ENCODE results near the gene SOS1.
A peak's percentile ranks its signal among the peaks of the same experiment; 100 is the strongest.

DNA sequence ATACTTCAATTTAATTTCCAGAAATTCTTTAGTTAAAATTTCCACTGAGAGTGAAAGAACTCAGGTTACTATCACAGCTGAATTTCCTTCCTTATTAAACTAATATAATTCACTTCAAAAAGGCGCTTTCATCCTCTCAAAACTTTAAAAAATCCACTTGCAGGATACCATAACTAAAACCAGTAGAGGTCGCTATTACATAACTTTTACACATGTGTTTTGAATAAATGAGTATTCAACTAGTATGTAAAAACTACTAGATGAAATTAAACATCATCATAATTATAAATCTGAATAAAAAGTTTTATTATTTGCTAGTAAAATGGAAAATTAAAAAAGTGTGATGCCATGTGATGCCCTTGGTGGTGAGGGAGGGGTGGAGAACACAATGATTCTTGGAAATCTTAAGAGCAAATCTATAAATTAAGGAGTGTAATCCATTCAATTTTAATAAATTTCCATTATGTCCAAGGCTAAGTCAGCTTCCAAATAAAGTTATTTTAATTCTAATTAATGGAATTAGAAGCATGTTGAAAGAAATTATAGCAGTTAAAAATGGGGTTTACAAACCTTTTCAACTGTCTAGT, 61.4 kb downstream of the SOS1 start:
- TF ChIP-seq POLR2AphosphoS5 (IDR thresholded peaks at IDR 0.05; ENCODE audit: low read depth, low read length), result no peak
- TF ChIP-seq, protein P1, sequence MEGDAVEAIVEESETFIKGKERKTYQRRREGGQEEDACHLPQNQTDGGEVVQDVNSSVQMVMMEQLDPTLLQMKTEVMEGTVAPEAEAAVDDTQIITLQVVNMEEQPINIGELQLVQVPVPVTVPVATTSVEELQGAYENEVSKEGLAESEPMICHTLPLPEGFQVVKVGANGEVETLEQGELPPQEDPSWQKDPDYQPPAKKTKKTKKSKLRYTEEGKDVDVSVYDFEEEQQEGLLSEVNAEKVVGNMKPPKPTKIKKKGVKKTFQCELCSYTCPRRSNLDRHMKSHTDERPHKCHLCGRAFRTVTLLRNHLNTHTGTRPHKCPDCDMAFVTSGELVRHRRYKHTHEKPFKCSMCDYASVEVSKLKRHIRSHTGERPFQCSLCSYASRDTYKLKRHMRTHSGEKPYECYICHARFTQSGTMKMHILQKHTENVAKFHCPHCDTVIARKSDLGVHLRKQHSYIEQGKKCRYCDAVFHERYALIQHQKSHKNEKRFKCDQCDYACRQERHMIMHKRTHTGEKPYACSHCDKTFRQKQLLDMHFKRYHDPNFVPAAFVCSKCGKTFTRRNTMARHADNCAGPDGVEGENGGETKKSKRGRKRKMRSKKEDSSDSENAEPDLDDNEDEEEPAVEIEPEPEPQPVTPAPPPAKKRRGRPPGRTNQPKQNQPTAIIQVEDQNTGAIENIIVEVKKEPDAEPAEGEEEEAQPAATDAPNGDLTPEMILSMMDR (IDR thresholded peaks at IDR 0.05), result peak; percentile 66; the same call in 1 of the 2 replicates

Measured in Panc1 (cell line).